Heart right ventricle (tissue), 16 donors: ENCODE measurements around the gene PHLDA3. TPM values are rescaled to one million over a fixed set of nuclear protein-coding genes. Genes with fewer than 3 reads are reported as not detected.

ENCODE experiments used
- ATAC-seq, 8 donors: fragments of 200-7000 bp; cut with Tn5 transposase; one replicate each; pipeline ENCODE4 v1.9.1; 2020; ENCODE audit warnings: mild to moderate bottlenecking in 8 of 8, moderate library complexity in 8 of 8, moderate number of reproducible peaks in 1 of 8
- DNase-seq, 2 donors: peaks; one replicate each; pipeline ENCODE4 v3.0.0-alpha.2; 2020
- H3K27ac ChIP-seq, 10 donors: fragments of 200-600 bp; sonication (generic) in 2 of 10; one replicate each; pipeline versions ENCODE4 v1.5.0 to v1.8.0; 2020 to 2022; ENCODE audit warnings: mild to moderate bottlenecking in 3 of 10
- H3K27me3 ChIP-seq, 7 donors: fragments of 200-600 bp; one replicate each; pipeline ENCODE4 v1.8.0; 2021 to 2022; ENCODE audit warnings: mild to moderate bottlenecking in 2 of 7
- H3K36me3 ChIP-seq, 9 donors: fragments of 200-600 bp; sonication (generic) in 1 of 9; one replicate each; pipeline versions ENCODE4 v1.5.0 to v1.8.0; 2020 to 2022; ENCODE audit warnings: mild to moderate bottlenecking in 2 of 9
- H3K4me1 ChIP-seq, 9 donors: fragments of 200-600 bp; sonication (generic) in 1 of 9; one replicate each; pipeline versions ENCODE4 v1.5.0 to v1.8.0; 2020 to 2022; ENCODE audit warnings: mild to moderate bottlenecking in 4 of 9
- H3K4me3 ChIP-seq, 10 donors: fragments of 200-600 bp; sonication (generic) in 2 of 10; one replicate each; pipeline versions ENCODE4 v1.5.0 to v1.8.0; 2020 to 2022; ENCODE audit warnings: mild to moderate bottlenecking in 7 of 10, moderate library complexity in 2 of 10
- H3K9me3 ChIP-seq, 11 donors: fragments of 200-600 bp in 10 of 11; sonication (generic) in 2 of 11; one replicate each; pipeline versions ENCODE4 v1.5.0 to v1.8.0; 2013 to 2022; ENCODE audit warnings: mild to moderate bottlenecking in 2 of 11, control low read depth in 1 of 11, moderate library complexity in 1 of 11
- WGBS, 2 donors: extraction: QIAGEN DNeasy Blood & Tissue Kit; methylation state at CpG; one replicate each; pipeline ENCODE4 v1.1.7; 2013; ENCODE audit warnings: inconsistent platforms in 1 of 2; 5-methylcytosine and 5-hydroxymethylcytosine counted together
- intact Hi-C, 10 donors: fragments of 100-400 bp; cut with DNase I; formaldehyde crosslinking; loops; one replicate each; pipeline versions ENCODE4 v1.11.1 to v1.14.2; 2022
- polyA plus RNA-seq, 2 donors: library from polyadenylated mRNA; stranded (reverse); fragments of 200-250 nt; gene quantifications; one replicate each; pipeline ENCODE4 v1.2.3, GENCODE V29; 2013
- total RNA-seq, 10 donors: library from RNA; stranded (reverse); fragmentation: NEBNext Ultra II Directional in 3 of 10; extraction: Animal tissue kit (Norgen Biotek cat#: 25700) in 3 of 10; gene quantifications; one replicate each; pipeline versions ENCODE4 v1.2.1 to v1.2.4, GENCODE V29; 2021 to 2023
- TF ChIP-seq, protein P1 (sequence below), 9 donors: fragments of 200-600 bp; sonication (generic) in 2 of 9; IDR thresholded peaks; one replicate each; pipeline versions ENCODE4 v1.5.0 to v1.8.0; 2021 to 2022; ENCODE audit warnings: antibody characterized with exemption in 9 of 9, mild to moderate bottlenecking in 5 of 9, moderate library complexity in 1 of 9
- donor health status: Arrhythmogenic right ventricular cardiomyopathy.
- donor health status: ischemic (EF 13 %, LVEDD 7.1; RV severe dilation, severe dysfunction).
- donor health status: healthy with polysubstance abuse.
- donor health status: DM: no; HTN: yes; CAD: no.
- donor health status: DM: no; HTN: no; CAD: no.
- donor health status: ischemic (EF 25% LVEDD 6.9; RV normal size, moderate dysfunction).
- donor health status: ischemic (EF 25% LVEDD 5.7; RV mildly dilated, moderate dysfunction).
- donor health status: healthy.
- donor health status: DM: yes; HTN: yes; CAD: no.
- donor health status: Ischemic cardiomyopathy.
- donor health status: ischemic (EF 35%, LVEDD 5.7; RV mildly dilated, moderate dysfunction).
- donor health status: nonischemic (EF 11% LVEDD 7.7; RV severe dilation, severe dysfunction).
- donor health status: DM: yes; HTN: yes; CAD: no.
- donor health status: PGD.
- donor health status: ischemic (EF 29% LVEDD 5.4; RV normal size, mild dysfunction).
- donor health status: nonischemic (EF 23%, LVEDD 6.1; RV moderate dilation, normal function).

Gene PHLDA3
- total and polyA plus RNA-seq, 12 donors: 14.4 to 40.0 (median 23.6) TPM

DNA sequence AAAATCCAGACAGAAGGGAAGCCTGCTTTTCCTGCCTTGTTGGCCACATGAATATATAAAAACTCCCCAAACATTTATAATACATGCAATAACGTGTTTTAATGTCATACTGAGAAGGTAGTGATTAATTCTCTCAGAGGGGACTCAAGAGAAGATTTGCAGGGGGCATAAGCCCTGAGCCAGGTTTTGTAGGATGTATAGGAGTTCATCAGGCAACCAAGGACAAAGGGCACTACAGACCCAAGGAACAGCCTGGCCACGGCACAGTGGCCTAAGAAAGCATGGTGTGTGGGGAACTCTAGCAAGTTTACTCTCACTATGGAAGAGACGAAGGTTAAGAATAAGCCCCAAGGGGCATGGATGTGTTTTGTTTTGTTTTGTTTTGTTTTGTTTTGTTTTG lies 32.0 kb downstream of the PHLDA3 start:
- H3K4me1 ChIP-seq: peaks cover 0 to 12% (median 10%) of the 10 kb centered on the region in 9 donors
- H3K4me3 ChIP-seq: no peak overlapping the region
- TF ChIP-seq, protein P1, sequence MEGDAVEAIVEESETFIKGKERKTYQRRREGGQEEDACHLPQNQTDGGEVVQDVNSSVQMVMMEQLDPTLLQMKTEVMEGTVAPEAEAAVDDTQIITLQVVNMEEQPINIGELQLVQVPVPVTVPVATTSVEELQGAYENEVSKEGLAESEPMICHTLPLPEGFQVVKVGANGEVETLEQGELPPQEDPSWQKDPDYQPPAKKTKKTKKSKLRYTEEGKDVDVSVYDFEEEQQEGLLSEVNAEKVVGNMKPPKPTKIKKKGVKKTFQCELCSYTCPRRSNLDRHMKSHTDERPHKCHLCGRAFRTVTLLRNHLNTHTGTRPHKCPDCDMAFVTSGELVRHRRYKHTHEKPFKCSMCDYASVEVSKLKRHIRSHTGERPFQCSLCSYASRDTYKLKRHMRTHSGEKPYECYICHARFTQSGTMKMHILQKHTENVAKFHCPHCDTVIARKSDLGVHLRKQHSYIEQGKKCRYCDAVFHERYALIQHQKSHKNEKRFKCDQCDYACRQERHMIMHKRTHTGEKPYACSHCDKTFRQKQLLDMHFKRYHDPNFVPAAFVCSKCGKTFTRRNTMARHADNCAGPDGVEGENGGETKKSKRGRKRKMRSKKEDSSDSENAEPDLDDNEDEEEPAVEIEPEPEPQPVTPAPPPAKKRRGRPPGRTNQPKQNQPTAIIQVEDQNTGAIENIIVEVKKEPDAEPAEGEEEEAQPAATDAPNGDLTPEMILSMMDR (IDR thresholded peaks at IDR 0.05): no peak
- H3K9me3 ChIP-seq: peaks cover 0 to 4% (median 0%) of the 10 kb centered on the region in 11 donors
- intact Hi-C loops: loop anchor here in 1 of 10 donors (5.0 kb wide), 1 partner anchor 40 kb away; no protein-coding TSS in a partner anchor
- 80 to 86% methylated on average over 3 of the region's 3 CpGs for WGBS, 2 donors
- no peak overlapping the region for H3K27ac ChIP-seq
- H3K27me3 ChIP-seq: peaks cover 0 to 4% (median 0%) of the 10 kb centered on the region in 7 donors
- ATAC-seq (no peak), DNase-seq (no peak)
- no peaks in the 10 kb centered on the region for H3K36me3 ChIP-seq

DNA sequence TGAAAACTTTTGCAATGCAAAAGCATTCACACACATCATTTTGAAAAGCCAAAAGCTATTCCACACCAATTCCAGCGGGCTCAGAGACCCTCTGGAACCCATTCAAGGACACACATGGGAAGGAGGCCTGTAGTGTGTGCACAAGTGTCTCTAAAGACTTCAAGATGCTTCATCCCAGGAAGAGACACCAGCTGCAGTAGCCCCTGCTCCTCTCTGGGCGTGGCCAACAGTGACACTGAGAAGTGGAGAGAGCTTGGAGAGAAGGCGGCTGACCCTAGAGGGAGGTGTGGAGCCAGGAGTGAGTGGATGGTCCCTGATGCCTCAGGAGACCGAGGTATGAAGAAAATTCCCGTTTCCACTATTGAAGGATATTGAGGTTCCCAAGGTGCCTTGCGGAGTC lies 32.6 kb downstream of the PHLDA3 start:
- H3K9me3 ChIP-seq: peaks cover 0 to 3% (median 0%) of the 10 kb centered on the region in 11 donors
- H3K36me3 ChIP-seq: no peaks in the 10 kb centered on the region
- H3K27ac ChIP-seq: no peak overlapping the region
- peak in 6 of 8 donors; percentile 24 to 63 (median 31) for ATAC-seq
- H3K27me3 ChIP-seq: peaks cover 0 to 4% (median 0%) of the 10 kb centered on the region in 7 donors
- 56 to 62% methylated on average over 6 of the region's 6 CpGs for WGBS, 2 donors
- intact Hi-C loops: loop anchor here in 1 of 10 donors (5.0 kb wide), 1 partner anchor 41 kb away; no protein-coding TSS in a partner anchor
- TF ChIP-seq, protein P1 (IDR thresholded peaks at IDR 0.05): peak in 1 of 9 donors; percentile 8
- H3K4me1 ChIP-seq: peaks cover 0 to 12% (median 10%) of the 10 kb centered on the region in 9 donors
- DNase-seq: no peak
- no peak overlapping the region for H3K4me3 ChIP-seq

DNA sequence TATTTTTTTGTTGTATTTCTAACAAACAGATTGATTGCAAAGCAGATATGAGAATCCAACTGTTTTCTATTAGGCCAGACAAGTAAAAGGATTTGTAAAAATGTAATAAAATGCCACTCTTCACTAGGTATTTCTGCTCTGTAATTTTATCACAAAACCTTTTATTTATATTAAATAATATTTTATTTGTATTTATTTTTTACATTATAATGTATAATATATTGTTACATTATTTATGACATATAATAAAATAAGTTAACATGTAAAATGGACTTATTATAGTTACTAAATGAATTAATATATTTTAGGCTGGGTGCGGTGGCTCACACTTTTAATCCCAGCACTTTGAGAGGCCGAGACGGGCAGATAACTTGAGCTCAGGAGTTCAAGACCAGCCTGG lies 34.7 kb downstream of the PHLDA3 start:
- intact Hi-C loops: no loop called here
- no peaks in the 10 kb centered on the region for H3K9me3 ChIP-seq
- TF ChIP-seq, protein P1 (IDR thresholded peaks at IDR 0.05): no peak
- peaks cover 0 to 4% (median 0%) of the 10 kb centered on the region in 7 donors for H3K27me3 ChIP-seq
- no peak for ATAC-seq
- no peak overlapping the region for H3K27ac ChIP-seq
- 84 to 94% methylated on average over 3 of the region's 3 CpGs for WGBS, 2 donors
- no peaks in the 10 kb centered on the region for H3K36me3 ChIP-seq
- no peak for DNase-seq
- peaks cover 0 to 19% (median 10%) of the 10 kb centered on the region in 9 donors for H3K4me1 ChIP-seq
- H3K4me3 ChIP-seq: no peak overlapping the region

DNA sequence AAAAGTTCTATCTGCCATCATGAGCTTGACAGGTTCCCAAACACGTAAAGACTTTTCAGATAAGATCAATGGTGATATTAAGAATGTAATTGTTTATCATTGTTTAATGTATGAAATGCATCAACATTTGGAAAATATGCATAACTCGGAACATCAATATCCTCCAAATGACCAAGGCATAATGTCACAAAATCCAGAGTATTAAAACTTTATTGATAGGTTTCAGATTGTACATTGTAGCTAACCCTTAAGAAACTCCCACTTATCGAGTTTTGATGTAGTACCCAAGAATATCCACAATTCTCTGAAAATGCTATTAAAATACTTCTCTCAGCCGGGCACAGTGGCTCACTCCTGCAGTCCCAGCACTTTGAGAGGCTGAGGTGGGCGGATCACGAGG lies 35.4 kb downstream of the PHLDA3 start:
- intact Hi-C loops: no loop called here

More for the DNA sequence above, 35.4 kb downstream of the PHLDA3 start:
- H3K27ac ChIP-seq: no peak overlapping the region
- ATAC-seq: no peak
- no peak overlapping the region for H3K4me3 ChIP-seq
- 89 to 91% methylated on average over 6 of the region's 6 CpGs for WGBS, 2 donors
- no peak for DNase-seq
- TF ChIP-seq, protein P1 (IDR thresholded peaks at IDR 0.05): no peak
- peaks cover 0 to 19% (median 10%) of the 10 kb centered on the region in 9 donors for H3K4me1 ChIP-seq
- peaks cover 0 to 4% (median 0%) of the 10 kb centered on the region in 7 donors for H3K27me3 ChIP-seq
- H3K36me3 ChIP-seq: no peaks in the 10 kb centered on the region
- H3K9me3 ChIP-seq: no peaks in the 10 kb centered on the region
